ENCODE results near the gene SHISA9. TPM values are rescaled to one million over a fixed set of nuclear protein-coding genes. Genes with fewer than 3 reads are reported as not detected.

Gene SHISA9
- total RNA-seq, 1 donor from 2014 or later: 96.6 TPM

- Mint-ChIP-seq H3K27ac (ENCODE audit: unreplicated experiment) (no peak overlapping the region), H3K9me3 (ENCODE audit: unreplicated experiment) (peaks cover 4% of the 10 kb centered on the region), H3K4me3 (ENCODE audit: unreplicated experiment) (no peak overlapping the region), H3K27me3 (ENCODE audit: unreplicated experiment) (peaks cover 2% of the 10 kb centered on the region), H3K36me3 (ENCODE audit: unreplicated experiment) (no peaks in the 10 kb centered on the region), H3K4me1 (ENCODE audit: low read depth, unreplicated experiment) (peaks cover 5% of the 10 kb centered on the region)
- no peak for DNase-seq
- TF ChIP-seq, protein P1, sequence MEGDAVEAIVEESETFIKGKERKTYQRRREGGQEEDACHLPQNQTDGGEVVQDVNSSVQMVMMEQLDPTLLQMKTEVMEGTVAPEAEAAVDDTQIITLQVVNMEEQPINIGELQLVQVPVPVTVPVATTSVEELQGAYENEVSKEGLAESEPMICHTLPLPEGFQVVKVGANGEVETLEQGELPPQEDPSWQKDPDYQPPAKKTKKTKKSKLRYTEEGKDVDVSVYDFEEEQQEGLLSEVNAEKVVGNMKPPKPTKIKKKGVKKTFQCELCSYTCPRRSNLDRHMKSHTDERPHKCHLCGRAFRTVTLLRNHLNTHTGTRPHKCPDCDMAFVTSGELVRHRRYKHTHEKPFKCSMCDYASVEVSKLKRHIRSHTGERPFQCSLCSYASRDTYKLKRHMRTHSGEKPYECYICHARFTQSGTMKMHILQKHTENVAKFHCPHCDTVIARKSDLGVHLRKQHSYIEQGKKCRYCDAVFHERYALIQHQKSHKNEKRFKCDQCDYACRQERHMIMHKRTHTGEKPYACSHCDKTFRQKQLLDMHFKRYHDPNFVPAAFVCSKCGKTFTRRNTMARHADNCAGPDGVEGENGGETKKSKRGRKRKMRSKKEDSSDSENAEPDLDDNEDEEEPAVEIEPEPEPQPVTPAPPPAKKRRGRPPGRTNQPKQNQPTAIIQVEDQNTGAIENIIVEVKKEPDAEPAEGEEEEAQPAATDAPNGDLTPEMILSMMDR (IDR thresholded peaks at IDR 0.05; ENCODE audit: partially characterized antibody, unreplicated experiment): no peak
These were observed 70.8 kb downstream of the SHISA9 start for GRCh38 chr16:12972246-12972645.

DNA sequence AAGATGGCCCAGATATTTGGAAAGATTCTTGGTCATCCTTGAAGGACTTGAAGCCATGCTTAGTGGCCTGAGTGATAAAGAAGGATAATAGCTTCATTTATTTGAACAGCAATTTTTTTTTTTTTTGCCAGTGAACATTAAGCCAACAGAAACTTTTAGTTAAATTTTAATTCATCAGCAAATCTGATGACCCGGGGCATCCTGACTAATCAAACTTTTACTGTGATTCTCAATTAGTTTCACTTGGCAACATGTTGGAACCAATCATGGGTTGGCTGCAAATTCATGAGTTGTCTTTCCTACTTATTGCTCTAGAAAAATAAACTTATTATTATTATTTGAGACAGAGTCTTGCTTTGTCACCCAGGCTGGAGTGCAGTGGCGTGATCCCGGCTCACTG lies 74.4 kb downstream of the SHISA9 start:
- Mint-ChIP-seq H3K4me1 (ENCODE audit: low read depth, unreplicated experiment) (peaks cover 8% of the 10 kb centered on the region), H3K9me3 (ENCODE audit: unreplicated experiment) (peaks cover 2% of the 10 kb centered on the region), H3K27me3 (ENCODE audit: unreplicated experiment) (peaks cover 2% of the 10 kb centered on the region), H3K4me3 (ENCODE audit: unreplicated experiment) (no peak overlapping the region), H3K36me3 (ENCODE audit: unreplicated experiment) (no peaks in the 10 kb centered on the region), H3K27ac (ENCODE audit: unreplicated experiment) (no peak overlapping the region)
- TF ChIP-seq, protein P1 (IDR thresholded peaks at IDR 0.05; ENCODE audit: partially characterized antibody, unreplicated experiment): no peak
- no peak for DNase-seq

DNA sequence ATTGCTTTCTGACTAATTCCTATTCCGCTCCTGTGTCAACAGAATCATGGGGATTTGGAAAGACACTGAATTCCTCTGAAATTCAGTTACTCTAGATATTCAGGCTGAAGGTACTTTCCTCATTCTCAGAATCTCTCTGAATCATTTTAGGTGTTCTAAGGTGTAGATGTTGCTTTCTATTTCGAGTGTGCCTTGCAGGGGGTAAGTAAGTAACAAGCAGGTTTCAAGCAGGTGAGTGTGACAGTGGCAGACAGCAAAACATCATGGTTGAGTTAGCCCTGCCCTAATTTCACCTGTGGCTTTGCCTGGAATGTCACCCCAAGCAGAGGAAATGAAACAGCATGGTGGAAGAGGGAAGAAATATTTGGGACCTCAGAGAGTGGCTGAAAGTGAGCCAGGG lies 75.1 kb downstream of the SHISA9 start:
- peaks cover 2% of the 10 kb centered on the region for H3K9me3 Mint-ChIP-seq (ENCODE audit: unreplicated experiment)
- no peak overlapping the region for H3K27ac Mint-ChIP-seq (ENCODE audit: unreplicated experiment)
- no peak overlapping the region for H3K4me3 Mint-ChIP-seq (ENCODE audit: unreplicated experiment)
- H3K4me1 Mint-ChIP-seq (ENCODE audit: low read depth, unreplicated experiment): peaks cover 7% of the 10 kb centered on the region
- no peaks in the 10 kb centered on the region for H3K27me3 Mint-ChIP-seq (ENCODE audit: unreplicated experiment)
- peaks cover 3% of the 10 kb centered on the region for H3K36me3 Mint-ChIP-seq (ENCODE audit: unreplicated experiment)
- no peak for DNase-seq
- TF ChIP-seq, protein P1 (IDR thresholded peaks at IDR 0.05; ENCODE audit: partially characterized antibody, unreplicated experiment): no peak

DNA sequence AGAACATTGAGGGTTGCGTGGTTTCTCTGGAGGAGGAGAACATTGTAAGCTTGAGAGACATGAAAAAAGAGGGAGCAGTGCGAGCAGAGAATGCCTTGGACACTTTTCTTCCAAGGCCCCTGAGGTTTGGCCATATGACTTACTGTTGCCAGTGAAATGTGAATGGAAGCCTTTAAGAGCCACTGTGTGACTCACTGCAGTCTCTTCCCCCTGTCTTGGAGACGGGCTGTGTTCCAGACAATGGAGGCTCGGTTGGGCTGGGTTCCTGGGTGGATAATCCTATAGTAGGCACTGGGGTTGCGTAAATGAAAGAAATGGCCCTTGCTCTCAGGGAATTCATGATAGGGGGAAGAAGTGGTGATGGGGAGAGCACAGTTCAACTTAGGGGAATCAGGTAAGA lies 75.5 kb downstream of the SHISA9 start:
- no peak for DNase-seq
- Mint-ChIP-seq H3K27ac (ENCODE audit: unreplicated experiment) (no peak overlapping the region), H3K9me3 (ENCODE audit: unreplicated experiment) (peaks cover 2% of the 10 kb centered on the region), H3K36me3 (ENCODE audit: unreplicated experiment) (peaks cover 5% of the 10 kb centered on the region), H3K27me3 (ENCODE audit: unreplicated experiment) (no peaks in the 10 kb centered on the region), H3K4me1 (ENCODE audit: low read depth, unreplicated experiment) (peaks cover 3% of the 10 kb centered on the region), H3K4me3 (ENCODE audit: unreplicated experiment) (no peak overlapping the region)
- TF ChIP-seq, protein P1 (IDR thresholded peaks at IDR 0.05; ENCODE audit: partially characterized antibody, unreplicated experiment): no peak

- Mint-ChIP-seq H3K36me3 (ENCODE audit: unreplicated experiment) (peaks cover 10% of the 10 kb centered on the region), H3K27me3 (ENCODE audit: unreplicated experiment) (peaks cover 1% of the 10 kb centered on the region), H3K9me3 (ENCODE audit: unreplicated experiment) (peaks cover 1% of the 10 kb centered on the region), H3K4me3 (ENCODE audit: unreplicated experiment) (no peak overlapping the region), H3K27ac (ENCODE audit: unreplicated experiment) (no peak overlapping the region), H3K4me1 (ENCODE audit: low read depth, unreplicated experiment) (no peaks in the 10 kb centered on the region)
- TF ChIP-seq, protein P1 (IDR thresholded peaks at IDR 0.05; ENCODE audit: partially characterized antibody, unreplicated experiment): no peak
- DNase-seq: no peak
These were observed 84.1 kb downstream of the SHISA9 start for GRCh38 chr16:12985516-12985915.

Data from glutamatergic neuron (in vitro differentiated cells).